GM10266 (cell line): ENCODE measurements around the gene TGFA.

Experiments
- DNase-seq: peaks from one replicate; pipeline ENCODE4 v3.0.0; 2012; ENCODE audit errors: extremely low spot score
- TF ChIP-seq, protein P1 (sequence below): IDR thresholded peaks from 2 replicates; pipeline ENCODE4 v1.5.1; 2012; ENCODE audit warnings: mild to moderate bottlenecking, low read depth; ENCODE audit not compliant: control insufficient read depth, insufficient read depth; ENCODE audit errors: missing control alignments

Gene TGFA

DNA sequence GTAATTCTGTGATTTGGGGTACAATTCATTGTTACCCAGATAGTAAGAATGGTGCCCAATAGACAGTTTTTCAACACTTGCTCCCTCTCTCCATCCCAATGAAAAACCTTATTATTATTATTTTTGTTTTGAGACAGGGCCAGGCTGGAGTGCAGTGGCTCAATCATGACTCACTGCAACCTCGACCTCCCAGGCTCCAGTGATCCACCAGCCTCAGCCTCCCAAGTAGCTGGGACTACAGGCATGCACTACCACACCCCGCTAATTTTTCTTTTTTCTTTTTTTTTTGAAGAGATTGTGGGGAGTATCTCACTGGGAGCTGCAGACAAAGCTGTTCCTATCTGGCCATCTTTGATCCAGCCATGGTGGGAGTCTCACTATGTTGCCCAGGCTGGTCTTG, 7.2 kb downstream of the TGFA start:
- TF ChIP-seq, protein P1, sequence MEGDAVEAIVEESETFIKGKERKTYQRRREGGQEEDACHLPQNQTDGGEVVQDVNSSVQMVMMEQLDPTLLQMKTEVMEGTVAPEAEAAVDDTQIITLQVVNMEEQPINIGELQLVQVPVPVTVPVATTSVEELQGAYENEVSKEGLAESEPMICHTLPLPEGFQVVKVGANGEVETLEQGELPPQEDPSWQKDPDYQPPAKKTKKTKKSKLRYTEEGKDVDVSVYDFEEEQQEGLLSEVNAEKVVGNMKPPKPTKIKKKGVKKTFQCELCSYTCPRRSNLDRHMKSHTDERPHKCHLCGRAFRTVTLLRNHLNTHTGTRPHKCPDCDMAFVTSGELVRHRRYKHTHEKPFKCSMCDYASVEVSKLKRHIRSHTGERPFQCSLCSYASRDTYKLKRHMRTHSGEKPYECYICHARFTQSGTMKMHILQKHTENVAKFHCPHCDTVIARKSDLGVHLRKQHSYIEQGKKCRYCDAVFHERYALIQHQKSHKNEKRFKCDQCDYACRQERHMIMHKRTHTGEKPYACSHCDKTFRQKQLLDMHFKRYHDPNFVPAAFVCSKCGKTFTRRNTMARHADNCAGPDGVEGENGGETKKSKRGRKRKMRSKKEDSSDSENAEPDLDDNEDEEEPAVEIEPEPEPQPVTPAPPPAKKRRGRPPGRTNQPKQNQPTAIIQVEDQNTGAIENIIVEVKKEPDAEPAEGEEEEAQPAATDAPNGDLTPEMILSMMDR, result no peak
- DNase-seq, result no peak

- TF ChIP-seq, protein P1, result no peak
- no peak for DNase-seq
Measured at GRCh38 chr2:70541481-70542020, 12.1 kb downstream of the TGFA start.

- DNase-seq, result no peak
- TF ChIP-seq, protein P1, result no peak
Measured at GRCh38 chr2:70537840-70538239, 15.8 kb downstream of the TGFA start.

DNA sequence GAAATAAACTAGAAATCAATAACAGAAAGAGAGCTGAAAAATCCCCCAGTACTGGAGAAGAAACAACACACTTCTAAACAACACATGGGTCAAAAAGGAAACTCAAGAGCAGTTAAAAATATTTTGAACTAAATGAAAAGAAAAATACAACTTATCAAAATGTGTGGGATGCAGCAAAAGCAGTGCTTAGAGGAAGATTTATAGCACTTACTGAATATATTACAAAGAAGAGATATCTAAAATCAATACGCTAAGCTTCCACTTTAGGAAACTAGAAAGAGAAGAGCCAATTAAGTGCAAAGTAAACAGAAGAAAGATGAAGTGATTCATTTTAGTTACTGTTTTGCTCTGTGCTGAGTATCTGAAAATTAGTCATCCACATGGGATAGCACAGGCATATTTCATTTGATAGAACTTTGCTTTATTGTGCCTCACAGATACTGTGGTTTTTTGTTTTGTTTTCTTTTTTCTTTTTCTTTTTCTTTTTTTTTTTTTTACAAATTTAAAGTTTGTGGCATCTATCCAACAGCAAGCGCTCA, 17.0 kb downstream of the TGFA start:
- TF ChIP-seq, protein P1, result no peak
- no peak for DNase-seq

GRCh38 chr2:70535573-70535972, 18.1 kb downstream of the TGFA start:
- TF ChIP-seq, protein P1, result no peak
- DNase-seq, result no peak

- DNase-seq, result no peak
- TF ChIP-seq, protein P1, result no peak
Measured at GRCh38 chr2:70534183-70534836, 19.3 kb downstream of the TGFA start.

GRCh38 chr2:70532244-70532935, 21.2 kb downstream of the TGFA start:
- no peak for DNase-seq
- TF ChIP-seq, protein P1, result no peak
